ENCODE measurements around the gene EPHB1. TPM values are rescaled to one million over a fixed set of nuclear protein-coding genes. Genes with fewer than 3 reads are reported as not detected.

The EPHB1 gene
- polyA plus RNA-seq, 1 experiment = 0.11 TPM

DNA sequence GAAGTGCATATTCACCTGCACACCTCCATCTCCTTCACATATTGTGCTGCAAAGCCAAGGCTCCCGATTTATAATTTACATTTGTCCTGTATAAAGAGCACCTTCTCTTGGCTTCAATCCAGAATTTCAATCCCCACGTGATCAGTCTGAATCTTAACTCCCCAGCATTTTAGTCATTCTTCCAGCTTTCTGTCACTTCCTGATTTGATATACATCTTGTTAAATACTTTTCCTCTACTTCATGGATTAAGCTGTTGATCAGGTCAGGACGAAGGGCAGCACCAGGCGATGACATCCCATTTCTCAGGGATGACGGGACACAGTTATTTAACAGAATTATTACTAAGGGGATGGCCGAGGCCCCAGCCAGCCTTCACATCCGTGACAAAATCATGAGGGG lies 212.5 kb downstream of the EPHB1 start:
- Histone ChIP-seq H3K9me3 (ENCODE audit: control insufficient read depth, insufficient read depth, low read length) (no peaks in the 10 kb centered on the region), H3K27ac (ENCODE audit: low read depth, low read length) (no peak overlapping the region), H3K27me3 (ENCODE audit: control insufficient read depth, insufficient read depth, low read length) (no peaks in the 10 kb centered on the region), H3K4me3 (ENCODE audit: low read depth, low read length) (no peak overlapping the region)
- POLR2A ChIA-PET = no interaction called here
- no peak for DNase-seq (ENCODE audit: low read depth, low spot score)
- TF ChIP-seq, protein P1, sequence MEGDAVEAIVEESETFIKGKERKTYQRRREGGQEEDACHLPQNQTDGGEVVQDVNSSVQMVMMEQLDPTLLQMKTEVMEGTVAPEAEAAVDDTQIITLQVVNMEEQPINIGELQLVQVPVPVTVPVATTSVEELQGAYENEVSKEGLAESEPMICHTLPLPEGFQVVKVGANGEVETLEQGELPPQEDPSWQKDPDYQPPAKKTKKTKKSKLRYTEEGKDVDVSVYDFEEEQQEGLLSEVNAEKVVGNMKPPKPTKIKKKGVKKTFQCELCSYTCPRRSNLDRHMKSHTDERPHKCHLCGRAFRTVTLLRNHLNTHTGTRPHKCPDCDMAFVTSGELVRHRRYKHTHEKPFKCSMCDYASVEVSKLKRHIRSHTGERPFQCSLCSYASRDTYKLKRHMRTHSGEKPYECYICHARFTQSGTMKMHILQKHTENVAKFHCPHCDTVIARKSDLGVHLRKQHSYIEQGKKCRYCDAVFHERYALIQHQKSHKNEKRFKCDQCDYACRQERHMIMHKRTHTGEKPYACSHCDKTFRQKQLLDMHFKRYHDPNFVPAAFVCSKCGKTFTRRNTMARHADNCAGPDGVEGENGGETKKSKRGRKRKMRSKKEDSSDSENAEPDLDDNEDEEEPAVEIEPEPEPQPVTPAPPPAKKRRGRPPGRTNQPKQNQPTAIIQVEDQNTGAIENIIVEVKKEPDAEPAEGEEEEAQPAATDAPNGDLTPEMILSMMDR (IDR thresholded peaks at IDR 0.05; ENCODE audit: low read depth, low read length) = no peak
- CTCF ChIA-PET = no interaction called here

GRCh38 chr3:135008326-135008725 lies 213.3 kb downstream of the EPHB1 start:
- Histone ChIP-seq H3K27ac (ENCODE audit: low read depth, low read length) (no peak overlapping the region), H3K4me3 (ENCODE audit: low read depth, low read length) (no peak overlapping the region), H3K27me3 (ENCODE audit: control insufficient read depth, insufficient read depth, low read length) (no peaks in the 10 kb centered on the region), H3K9me3 (ENCODE audit: control insufficient read depth, insufficient read depth, low read length) (no peaks in the 10 kb centered on the region)
- TF ChIP-seq, protein P1 (IDR thresholded peaks at IDR 0.05; ENCODE audit: low read depth, low read length) = no peak
- POLR2A ChIA-PET = no interaction called here
- CTCF ChIA-PET = no interaction called here
- no peak for DNase-seq (ENCODE audit: low read depth, low spot score)

GRCh38 chr3:135009014-135009413 lies 214.0 kb downstream of the EPHB1 start:
- no peaks in the 10 kb centered on the region for H3K27me3 ChIP-seq (ENCODE audit: control insufficient read depth, insufficient read depth, low read length)
- TF ChIP-seq, protein P1 (IDR thresholded peaks at IDR 0.05; ENCODE audit: low read depth, low read length) = no peak
- ChIA-PET POLR2A (no interaction called here), CTCF (no interaction called here)
- no peak overlapping the region for H3K4me3 ChIP-seq (ENCODE audit: low read depth, low read length)
- no peak for DNase-seq (ENCODE audit: low read depth, low spot score)
- H3K27ac ChIP-seq (ENCODE audit: low read depth, low read length) = no peak overlapping the region
- no peaks in the 10 kb centered on the region for H3K9me3 ChIP-seq (ENCODE audit: control insufficient read depth, insufficient read depth, low read length)

DNA sequence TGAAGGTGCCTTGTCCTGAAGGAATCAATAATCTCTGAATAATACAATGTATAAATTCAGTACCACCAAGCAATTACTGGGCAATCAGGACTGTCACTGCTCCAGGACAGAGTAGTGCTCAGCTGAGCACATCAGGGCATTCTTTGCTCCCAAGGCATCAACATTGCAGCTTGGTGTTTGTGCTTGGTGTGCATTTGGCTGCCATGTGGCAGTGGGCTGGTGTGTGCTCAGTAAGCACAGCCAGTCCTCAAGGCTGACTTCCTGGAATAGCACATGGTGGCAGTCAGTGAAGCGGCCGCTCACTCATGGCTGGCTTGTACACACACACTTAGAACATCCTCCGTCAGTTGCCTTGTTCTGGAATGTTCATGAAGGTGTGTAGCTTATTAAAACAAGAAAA lies 217.0 kb downstream of the EPHB1 start:
- no peaks in the 10 kb centered on the region for H3K27me3 ChIP-seq (ENCODE audit: control insufficient read depth, insufficient read depth, low read length)
- no peaks in the 10 kb centered on the region for H3K9me3 ChIP-seq (ENCODE audit: control insufficient read depth, insufficient read depth, low read length)
- ChIA-PET CTCF (no interaction called here), POLR2A (no interaction called here)
- no peak overlapping the region for H3K4me3 ChIP-seq (ENCODE audit: low read depth, low read length)
- no peak for DNase-seq (ENCODE audit: low read depth, low spot score)
- no peak overlapping the region for H3K27ac ChIP-seq (ENCODE audit: low read depth, low read length)
- TF ChIP-seq, protein P1 (IDR thresholded peaks at IDR 0.05; ENCODE audit: low read depth, low read length) = no peak

DNA sequence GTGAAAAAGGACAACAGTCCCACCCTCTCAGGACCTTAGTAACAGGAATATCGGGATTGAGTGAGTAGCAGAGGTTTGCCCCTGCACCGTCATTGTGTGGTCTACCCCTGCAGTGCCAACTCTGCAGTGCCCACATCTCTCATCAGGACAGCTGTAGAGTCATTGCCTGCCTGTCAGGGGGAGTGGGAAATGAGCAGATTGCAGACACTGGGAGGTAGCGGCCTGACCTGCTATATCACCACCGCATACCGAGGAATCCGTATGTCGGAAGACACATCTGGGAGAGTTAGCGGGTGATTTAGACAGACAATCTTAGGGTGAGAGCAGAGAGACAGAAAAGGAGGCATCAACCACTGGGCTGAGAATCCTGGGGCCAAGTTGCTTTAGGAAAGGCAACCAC lies 218.1 kb downstream of the EPHB1 start:
- ChIA-PET CTCF (no interaction called here), POLR2A (no interaction called here)
- Histone ChIP-seq H3K9me3 (ENCODE audit: control insufficient read depth, insufficient read depth, low read length) (no peaks in the 10 kb centered on the region), H3K4me3 (ENCODE audit: low read depth, low read length) (no peak overlapping the region), H3K27me3 (ENCODE audit: control insufficient read depth, insufficient read depth, low read length) (no peaks in the 10 kb centered on the region), H3K27ac (ENCODE audit: low read depth, low read length) (no peak overlapping the region)
- no peak for DNase-seq (ENCODE audit: low read depth, low spot score)
- TF ChIP-seq, protein P1 (IDR thresholded peaks at IDR 0.05; ENCODE audit: low read depth, low read length) = no peak
